HEK293T (cell line): ENCODE results near the gene APBA2.

Experiments used
- CTCF ChIA-PET: fragments of 350-600 bp; formaldehyde crosslinking; extraction: SDS; loops from one replicate; lab custom pipeline; 2021; ENCODE audit warnings: antibody characterized with exemption, inconsistent platforms; lab: Yijun Ruan, JAX
- POLR2A ChIA-PET: fragments of 350-600 bp; formaldehyde crosslinking; extraction: SDS; loops from one replicate; lab custom pipeline; 2020; ENCODE audit warnings: antibody characterized with exemption, inconsistent platforms; lab: Yijun Ruan, JAX
- DNase-seq: peaks from one replicate; pipeline ENCODE4 v3.0.0; 2012; ENCODE audit warnings: mixed read lengths; ENCODE audit errors: extremely low spot score
- ARNT ChIP-seq: fragments of 450-650 bp; IDR thresholded peaks from 2 replicates; pipeline ENCODE4 v1.6.1; 2017; ENCODE audit warnings: mild to moderate bottlenecking
- BHLHE40 ChIP-seq: fragments of 450-650 bp; IDR thresholded peaks from 2 replicates; pipeline ENCODE4 v1.6.1; 2016; ENCODE audit warnings: mild to moderate bottlenecking, moderate library complexity, borderline replicate concordance
- CTBP1 ChIP-seq: fragments of 450-650 bp; IDR thresholded peaks from 2 replicates; pipeline ENCODE4 v1.6.1; 2016; ENCODE audit warnings: borderline replicate concordance
- ELF4 ChIP-seq: fragments of 450-650 bp; IDR thresholded peaks from 2 replicates; pipeline ENCODE4 v1.6.1; 2017; ENCODE audit warnings: antibody characterized with exemption
- FOXA1 ChIP-seq: fragments of 450-650 bp; IDR thresholded peaks from 2 replicates; pipeline ENCODE4 v1.6.1; 2016; ENCODE audit warnings: mild to moderate bottlenecking
- FOXK2 ChIP-seq: fragments of 450-650 bp; IDR thresholded peaks from 2 replicates; pipeline ENCODE4 v1.6.1; 2016; ENCODE audit warnings: mild to moderate bottlenecking
- FOXM1 ChIP-seq: fragments of 450-650 bp; IDR thresholded peaks from 2 replicates; pipeline ENCODE4 v1.6.1; 2017; ENCODE audit warnings: mild to moderate bottlenecking, borderline replicate concordance
- HDGF ChIP-seq: fragments of 450-650 bp; IDR thresholded peaks from 2 replicates; pipeline ENCODE4 v1.6.1; 2017; ENCODE audit warnings: antibody characterized with exemption, borderline replicate concordance
- L3MBTL2 ChIP-seq: fragments of 450-650 bp; conservative IDR thresholded peaks from 2 replicates; pipeline ENCODE4 v1.6.1; 2016; ENCODE audit warnings: mild to moderate bottlenecking
- LEF1 ChIP-seq: fragments of 450-650 bp; IDR thresholded peaks from 2 replicates; pipeline ENCODE4 v1.6.1; 2017; ENCODE audit warnings: mild to moderate bottlenecking, borderline replicate concordance
- NFRKB ChIP-seq: fragments of 450-650 bp; IDR thresholded peaks from 2 replicates; pipeline ENCODE4 v1.6.1; 2016; ENCODE audit warnings: mild to moderate bottlenecking, moderate library complexity
- PKNOX1 ChIP-seq: fragments of 450-650 bp; IDR thresholded peaks from 2 replicates; pipeline ENCODE4 v1.6.1; 2016
- SP1 ChIP-seq: fragments of 450-650 bp; IDR thresholded peaks from 2 replicates; pipeline ENCODE4 v1.6.1; 2017
- SUZ12 ChIP-seq: fragments of 450-650 bp; IDR thresholded peaks from 2 replicates; pipeline ENCODE4 v1.6.1; 2016; ENCODE audit warnings: mild to moderate bottlenecking
- TARDBP ChIP-seq: fragments of 450-650 bp; IDR thresholded peaks from 2 replicates; pipeline ENCODE4 v1.6.1; 2016
- ZNF384 ChIP-seq: fragments of 450-650 bp; IDR thresholded peaks from 2 replicates; pipeline ENCODE4 v1.6.1; 2016

The APBA2 gene

GRCh38 chr15:29064731-29065130 lies 179.0 kb downstream of the APBA2 start:
- POLR2A ChIA-PET, result no interaction called here
- CTCF ChIA-PET, result no interaction called here
- no peak for DNase-seq
- no peak for TF ChIP-seq HDGF
- TF ChIP-seq FOXA1, result no peak
- no peak for TF ChIP-seq ELF4
- TF ChIP-seq FOXM1, result no peak
- no peak for TF ChIP-seq ARNT
- no peak for TF ChIP-seq PKNOX1
- TF ChIP-seq TARDBP, result no peak
- TF ChIP-seq CTBP1, result no peak
- no peak for TF ChIP-seq LEF1
- no peak for TF ChIP-seq SP1
- no peak for TF ChIP-seq BHLHE40
- TF ChIP-seq SUZ12, result no peak
- TF ChIP-seq NFRKB, result no peak
- no peak for TF ChIP-seq ZNF384
- no peak for TF ChIP-seq FOXK2
- TF ChIP-seq L3MBTL2, result no peak

GRCh38 chr15:29065571-29065970 lies 179.8 kb downstream of the APBA2 start:
- TF ChIP-seq ELF4 (no peak), SUZ12 (no peak), NFRKB (no peak), BHLHE40 (no peak), FOXA1 (no peak), TARDBP (no peak), CTBP1 (no peak), FOXK2 (no peak), SP1 (no peak), ZNF384 (no peak), HDGF (no peak), PKNOX1 (no peak), FOXM1 (no peak), LEF1 (no peak), L3MBTL2 (no peak), ARNT (no peak)
- CTCF ChIA-PET, result no interaction called here
- POLR2A ChIA-PET, result no interaction called here
- no peak for DNase-seq

- TF ChIP-seq ZNF384, result no peak
- POLR2A ChIA-PET, result no interaction called here
Observed at GRCh38 chr15:29066310-29066709, 180.5 kb downstream of the APBA2 start.

GRCh38 chr15:29066838-29067237 lies 181.1 kb downstream of the APBA2 start:
- DNase-seq, result no peak
- POLR2A ChIA-PET, result no interaction called here
- CTCF ChIA-PET, result no interaction called here
- no peak for TF ChIP-seq ZNF384
- no peak for TF ChIP-seq BHLHE40
- TF ChIP-seq L3MBTL2, result no peak
- TF ChIP-seq HDGF, result no peak
- TF ChIP-seq SUZ12, result no peak
- TF ChIP-seq CTBP1, result no peak
- TF ChIP-seq TARDBP, result no peak
- TF ChIP-seq FOXA1, result no peak
- TF ChIP-seq FOXM1, result no peak
- no peak for TF ChIP-seq FOXK2
- no peak for TF ChIP-seq LEF1
- TF ChIP-seq PKNOX1, result no peak
- TF ChIP-seq SP1, result no peak

More at GRCh38 chr15:29066310-29066709, 180.5 kb downstream of the APBA2 start:
- CTCF ChIA-PET, result no interaction called here
- DNase-seq, result no peak

GRCh38 chr15:29067949-29068348 lies 182.2 kb downstream of the APBA2 start:
- DNase-seq, result no peak
- TF ChIP-seq FOXK2 (no peak), NFRKB (no peak), ARNT (no peak), L3MBTL2 (no peak), FOXM1 (no peak), LEF1 (no peak), TARDBP (no peak), PKNOX1 (no peak), ZNF384 (no peak), SUZ12 (no peak), ELF4 (no peak), CTBP1 (no peak)
- ChIA-PET CTCF (no interaction called here), POLR2A (no interaction called here)

- CTCF ChIA-PET, result no interaction called here
- no peak for DNase-seq
- TF ChIP-seq NFRKB, result no peak
- no peak for TF ChIP-seq FOXM1
- TF ChIP-seq ZNF384, result no peak
- TF ChIP-seq ARNT, result no peak
- no peak for TF ChIP-seq SP1
- no peak for TF ChIP-seq L3MBTL2
- no peak for TF ChIP-seq CTBP1
- no peak for TF ChIP-seq FOXA1
- TF ChIP-seq SUZ12, result no peak
- no peak for TF ChIP-seq HDGF
- TF ChIP-seq PKNOX1, result no peak
- TF ChIP-seq FOXK2, result no peak
- TF ChIP-seq TARDBP, result no peak
- TF ChIP-seq BHLHE40, result no peak
- POLR2A ChIA-PET, result no interaction called here
Observed at GRCh38 chr15:29070471-29071231, 184.9 kb downstream of the APBA2 start.
